ENCODE measurements around the gene ZMAT3. TPM values are rescaled to one million over a fixed set of nuclear protein-coding genes. Genes with fewer than 3 reads are reported as not detected.

Gene ZMAT3
- total RNA-seq, 2 donors from 2014 or later, result 9.6 to 12.7 TPM

GRCh38 chr3:179107617-179108016 is 36.0 kb upstream of the ZMAT3 start:
- no peak overlapping the region for H3K4me3 ChIP-seq
- H3K4me1 ChIP-seq, result no peaks in the 10 kb centered on the region
- H3K36me3 ChIP-seq, result no peaks in the 10 kb centered on the region
- intact Hi-C loops (cut with DNase I), result no loop called here
- no peaks in the 10 kb centered on the region for H3K27me3 ChIP-seq
- no peak overlapping the region for H3K27ac ChIP-seq
- no peak for DNase-seq
- H3K9me3 ChIP-seq, result no peaks in the 10 kb centered on the region
- TF ChIP-seq CTCF (IDR thresholded peaks at IDR 0.05), result no peak
- no peak overlapping the region for H3K9ac ChIP-seq (ENCODE audit: low read depth in 2 of 2, low read length in 2 of 2)

GRCh38 chr3:179105881-179106280 is 34.3 kb upstream of the ZMAT3 start:
- intact Hi-C loops (cut with DNase I), result no loop called here
- Histone ChIP-seq H3K27ac (no peak overlapping the region), H3K27me3 (no peaks in the 10 kb centered on the region), H3K4me3 (no peak overlapping the region), H3K9me3 (no peaks in the 10 kb centered on the region), H3K4me1 (no peaks in the 10 kb centered on the region), H3K36me3 (no peaks in the 10 kb centered on the region), H3K9ac (ENCODE audit: low read depth in 2 of 2, low read length in 2 of 2) (no peak overlapping the region)
- no peak for DNase-seq
- TF ChIP-seq CTCF (IDR thresholded peaks at IDR 0.05), result no peak

GRCh38 chr3:179100652-179101051 is 29.0 kb upstream of the ZMAT3 start:
- Histone ChIP-seq H3K9ac (ENCODE audit: low read depth in 2 of 2, low read length in 2 of 2) (no peak overlapping the region), H3K36me3 (no peaks in the 10 kb centered on the region), H3K9me3 (no peaks in the 10 kb centered on the region), H3K27me3 (no peaks in the 10 kb centered on the region), H3K4me3 (no peak overlapping the region), H3K27ac (no peak overlapping the region), H3K4me1 (no peaks in the 10 kb centered on the region)
- intact Hi-C loops (cut with DNase I), result no loop called here
- no peak for TF ChIP-seq CTCF (IDR thresholded peaks at IDR 0.05)
- no peak for DNase-seq

GRCh38 chr3:179098388-179099077 is 26.9 kb upstream of the ZMAT3 start:
- H3K27ac ChIP-seq, result no peak overlapping the region
- no peaks in the 10 kb centered on the region for H3K36me3 ChIP-seq
- intact Hi-C loops (cut with DNase I), result no loop called here
- H3K9me3 ChIP-seq, result no peaks in the 10 kb centered on the region
- H3K4me1 ChIP-seq, result no peaks in the 10 kb centered on the region
- no peak for TF ChIP-seq CTCF (IDR thresholded peaks at IDR 0.05)
- H3K27me3 ChIP-seq, result no peaks in the 10 kb centered on the region
- no peak for DNase-seq
- no peak overlapping the region for H3K4me3 ChIP-seq
- no peak overlapping the region for H3K9ac ChIP-seq (ENCODE audit: low read depth in 2 of 2, low read length in 2 of 2)

- Histone ChIP-seq H3K36me3 (no peaks in the 10 kb centered on the region), H3K27ac (no peak overlapping the region), H3K27me3 (no peaks in the 10 kb centered on the region), H3K4me3 (no peak overlapping the region), H3K9ac (ENCODE audit: low read depth in 2 of 2, low read length in 2 of 2) (no peak overlapping the region), H3K9me3 (no peaks in the 10 kb centered on the region), H3K4me1 (no peaks in the 10 kb centered on the region)
- intact Hi-C loops (cut with DNase I), result no loop called here
- no peak for TF ChIP-seq CTCF (IDR thresholded peaks at IDR 0.05)
- no peak for DNase-seq
These were observed 22.2 kb upstream of the ZMAT3 start for GRCh38 chr3:179093807-179094206.
